Measurements from ENCODE around the gene TMLHE.

GRCh38 chrX:155615938-155616337 is 3.2 kb upstream of the TMLHE start:
- no peak for TF ChIP-seq ZNF274 (IDR thresholded peaks at IDR 0.05; ENCODE audit: low read depth, low read length)
- no peak for TF ChIP-seq YY1 (IDR thresholded peaks at IDR 0.05; ENCODE audit: insufficient read depth, insufficient read length)
- TF ChIP-seq SUZ12 (IDR thresholded peaks at IDR 0.05; ENCODE audit: extremely low read depth, insufficient read depth, insufficient read length) = no peak

Measured in NT2/D1 (cell line).